H9 (cell line): ENCODE measurements around the gene FBXO31. TPM values are rescaled to one million over a fixed set of nuclear protein-coding genes. Genes with fewer than 3 reads are reported as not detected.
A peak's percentile ranks its signal among the peaks of the same experiment; 100 is the strongest.

Experiments used
- DNase-seq: peaks from one replicate; pipeline ENCODE4 v3.0.0-alpha.2; 2017
- H2AFZ ChIP-seq: one replicate; pipeline ENCODE4 v1.6.1; 2013; ENCODE audit warnings: mild to moderate bottlenecking, low read length, control low read depth, moderate library complexity
- H2AK5ac ChIP-seq: 2 replicates; pipeline ENCODE4 v1.6.1; 2013; ENCODE audit warnings: low read length, control low read depth, mixed read lengths; ENCODE audit not compliant: insufficient read length
- H2BK120ac ChIP-seq: one replicate; pipeline ENCODE4 v1.6.1; 2013; ENCODE audit warnings: low read depth, mild to moderate bottlenecking, low read length, control low read depth, inconsistent platforms; ENCODE audit not compliant: poor library complexity, severe bottlenecking
- H2BK12ac ChIP-seq: 2 replicates; pipeline ENCODE4 v1.6.1; 2013; ENCODE audit warnings: low read length, control low read depth, mixed read lengths, low read depth; ENCODE audit not compliant: insufficient read length
- H2BK15ac ChIP-seq: 2 replicates; pipeline ENCODE4 v1.6.1; 2013; ENCODE audit warnings: low read depth, low read length, control low read depth
- H2BK20ac ChIP-seq: one replicate; pipeline ENCODE4 v1.6.1; 2013; ENCODE audit warnings: low read depth, mild to moderate bottlenecking, low read length, control low read depth, inconsistent platforms; ENCODE audit not compliant: poor library complexity, severe bottlenecking
- H2BK5ac ChIP-seq: 2 replicates; pipeline ENCODE4 v1.6.1; 2013; ENCODE audit warnings: low read length, control low read depth, mixed read lengths; ENCODE audit not compliant: insufficient read length
- H3K14ac ChIP-seq: 2 replicates; pipeline ENCODE4 v1.6.1; 2013; ENCODE audit warnings: low read length, control low read depth; ENCODE audit not compliant: insufficient read depth
- H3K18ac ChIP-seq: 2 replicates; pipeline ENCODE4 v1.6.1; 2013; ENCODE audit warnings: low read depth, mild to moderate bottlenecking, mixed read lengths, low read length, control low read depth; ENCODE audit not compliant: insufficient read length
- H3K23ac ChIP-seq: 2 replicates; pipeline ENCODE4 v1.6.1; 2013; ENCODE audit warnings: low read length, control low read depth, mixed read lengths, low read depth; ENCODE audit not compliant: insufficient read length
- H3K23me2 ChIP-seq: 2 replicates; pipeline ENCODE4 v1.6.1; 2013; ENCODE audit warnings: low read depth, mild to moderate bottlenecking, mixed read lengths, low read length, control low read depth; ENCODE audit not compliant: insufficient read length, poor library complexity, severe bottlenecking
- H3K27ac ChIP-seq: 2 replicates; pipeline ENCODE4 v1.5.1; 2013; ENCODE audit warnings: low read length, control low read depth, mixed read lengths, low read depth; ENCODE audit not compliant: insufficient read length
- H3K27me3 ChIP-seq: 2 replicates; pipeline ENCODE4 v1.6.1; 2013; ENCODE audit warnings: low read length, control low read depth, inconsistent platforms; ENCODE audit not compliant: insufficient read depth
- H3K4ac ChIP-seq: 2 replicates; pipeline ENCODE4 v1.6.1; 2013; ENCODE audit warnings: low read depth, mild to moderate bottlenecking, control low read depth, inconsistent platforms, low read length, moderate library complexity
- H3K4me1 ChIP-seq: 2 replicates; pipeline ENCODE4 v1.6.1; 2013; ENCODE audit warnings: low read length, control low read depth, inconsistent platforms; ENCODE audit not compliant: insufficient read depth
- H3K4me2 ChIP-seq: 2 replicates; pipeline ENCODE4 v1.6.1; 2013; ENCODE audit warnings: low read length, control low read depth, mixed read lengths; ENCODE audit not compliant: insufficient read length, insufficient read depth
- H3K56ac ChIP-seq: 2 replicates; pipeline ENCODE4 v1.6.1; 2013; ENCODE audit warnings: low read depth, mild to moderate bottlenecking, mixed read lengths, low read length, control low read depth; ENCODE audit not compliant: insufficient read length
- H3K79me1 ChIP-seq: 2 replicates; pipeline ENCODE4 v1.6.1; 2013; ENCODE audit warnings: low read depth, mild to moderate bottlenecking, moderate library complexity, low read length, control low read depth, inconsistent platforms; ENCODE audit not compliant: insufficient read depth, poor library complexity, severe bottlenecking
- H3K79me2 ChIP-seq: 2 replicates; pipeline ENCODE4 v1.6.1; 2013; ENCODE audit warnings: low read length, control low read depth, inconsistent platforms; ENCODE audit not compliant: insufficient read depth
- H3K9ac ChIP-seq: 2 replicates; pipeline ENCODE4 v1.6.1; 2013; ENCODE audit warnings: low read length, control low read depth, mixed read lengths; ENCODE audit not compliant: insufficient read length; ENCODE audit errors: extremely low read depth
- H3K9me3 ChIP-seq: one replicate; pipeline ENCODE4 v1.6.1; 2013; ENCODE audit warnings: low read depth, low read length, inconsistent platforms; ENCODE audit not compliant: control insufficient read depth
- H3T11ph ChIP-seq: one replicate; pipeline ENCODE4 v1.6.1; 2013; ENCODE audit warnings: mild to moderate bottlenecking, low read length, control low read depth, inconsistent platforms
- H4K20me1 ChIP-seq: one replicate; pipeline ENCODE4 v1.6.1; 2013; ENCODE audit not compliant: control insufficient read depth, insufficient read length, insufficient read depth
- H4K5ac ChIP-seq: 2 replicates; pipeline ENCODE4 v1.6.1; 2013; ENCODE audit warnings: low read depth, mild to moderate bottlenecking, mixed read lengths, low read length, control low read depth; ENCODE audit not compliant: insufficient read length
- H4K8ac ChIP-seq: replicated peaks from 2 replicates; pipeline ENCODE4 v1.6.1; 2013; ENCODE audit warnings: low read length, control low read depth, mixed read lengths, low read depth; ENCODE audit not compliant: insufficient read length
- H4K91ac ChIP-seq: 2 replicates; pipeline ENCODE4 v1.6.1; 2013; ENCODE audit warnings: low read depth, mild to moderate bottlenecking, moderate library complexity, mixed read lengths, low read length, control low read depth; ENCODE audit not compliant: insufficient read length
- H3K27ac Mint-ChIP-seq, 3 experiments: 2 replicates in 2 of 3; 3 replicates in 1 of 3; pipeline ENCODE4 v1.8.0; 2020 to 2021; ENCODE audit warnings: mixed read lengths in 3 of 3, mild to moderate bottlenecking in 1 of 3, moderate library complexity in 1 of 3
- H3K27me3 Mint-ChIP-seq: 2 replicates; pipeline ENCODE4 v1.8.0; 2021; ENCODE audit warnings: low read depth, mild to moderate bottlenecking, moderate library complexity, mixed read lengths
- H3K36me3 Mint-ChIP-seq, 3 experiments: 2 replicates in 2 of 3; 3 replicates in 1 of 3; pipeline ENCODE4 v1.8.0; 2020 to 2021; ENCODE audit warnings: low read depth in 3 of 3, mixed read lengths in 3 of 3; ENCODE audit not compliant: insufficient read depth in 1 of 3
- H3K4me1 Mint-ChIP-seq, 2 experiments: 2 replicates each; pipeline ENCODE4 v1.8.0; 2020; ENCODE audit warnings: mixed read lengths in 2 of 2
- H3K4me3 Mint-ChIP-seq, 2 experiments: 2 replicates in 1 of 2; 3 replicates in 1 of 2; pipeline ENCODE4 v1.8.0; 2020 to 2021; ENCODE audit warnings: mild to moderate bottlenecking in 2 of 2, mixed read lengths in 2 of 2, moderate library complexity in 1 of 2
- H3K9me3 Mint-ChIP-seq, 2 experiments: 2 replicates in 1 of 2; 3 replicates in 1 of 2; pipeline ENCODE4 v1.8.0; 2020; ENCODE audit warnings: mild to moderate bottlenecking in 2 of 2, mixed read lengths in 2 of 2, moderate library complexity in 1 of 2
- CTCF ChIP-seq: fragments of 200-600 bp; sonication (generic); conservative IDR thresholded peaks from 3 replicates; pipeline ENCODE4 v1.8.0; 2021; ENCODE audit warnings: antibody characterized with exemption, mild to moderate bottlenecking
- WGBS: extraction: QIAGEN DNeasy Blood & Tissue Kit; methylation state at CpG from one replicate; pipeline ENCODE4 v1.1.7; 2013; ENCODE audit warnings: missing lambda C conversion rate, low lambda C conversion rate, mixed read lengths; ENCODE audit not compliant: insufficient read length; ENCODE audit errors: extremely low coverage; 5-methylcytosine and 5-hydroxymethylcytosine counted together
- total RNA-seq: library from RNA; stranded (reverse); gene quantifications from 2 replicates; pipeline ENCODE4 v1.2.1, GENCODE V29; 2021

FBXO31 gene
- total RNA-seq, 1 experiment from 2014 or later = 24.2 TPM

GRCh38 chr16:87388818-87389134 is 5.2 kb upstream of the FBXO31 start:
- peaks cover 4% of the 10 kb centered on the region for H3K23me2 ChIP-seq
- no peak overlapping the region for H3K9ac ChIP-seq
- H3K4me1 ChIP-seq = peaks cover 4% of the 10 kb centered on the region; the same call in 1 of the 2 replicates
- H3K4me1 Mint-ChIP-seq = peaks cover 23 to 32% of the 10 kb centered on the region in 2 experiments
- H3K79me1 ChIP-seq = no peaks in the 10 kb centered on the region
- no peak for DNase-seq
- H2AFZ ChIP-seq = no peak overlapping the region
- peak overlapping the region in 1 of 2 experiments; percentile 71; a peak in 2 of 5 replicates for H3K4me3 Mint-ChIP-seq
- H3K9me3 Mint-ChIP-seq = no peaks in the 10 kb centered on the region; a peak in 2 of 5 replicates
- no peaks in the 10 kb centered on the region for H3K79me2 ChIP-seq
- no peak overlapping the region for H4K5ac ChIP-seq
- H3K23ac ChIP-seq = no peak overlapping the region
- no peak overlapping the region for H3T11ph ChIP-seq
- H3K27me3 Mint-ChIP-seq = peaks cover 5% of the 10 kb centered on the region
- H3K56ac ChIP-seq = no peak overlapping the region
- no peak overlapping the region for H2BK120ac ChIP-seq
- no peak overlapping the region for H2BK15ac ChIP-seq
- no peak overlapping the region for H2BK20ac ChIP-seq
- H2BK12ac ChIP-seq = no peak overlapping the region
- no peak overlapping the region for H2AK5ac ChIP-seq
- no peaks in the 10 kb centered on the region for H4K20me1 ChIP-seq
- peak overlapping the region; percentile 96 for H3K27ac ChIP-seq
- no peak overlapping the region for H4K91ac ChIP-seq
- no peaks in the 10 kb centered on the region; a peak in 2 of 7 replicates for H3K36me3 Mint-ChIP-seq
- H4K8ac ChIP-seq = no peak overlapping the region
- H3K4ac ChIP-seq = no peak overlapping the region
- peak overlapping the region; percentile 46 for H2BK5ac ChIP-seq
- H3K18ac ChIP-seq = no peak overlapping the region
- no CpG with 5 or more reads among the region's 1 CpG for WGBS
- no peak for TF ChIP-seq CTCF
- peak overlapping the region; percentile 91 to 98 (median 94); a peak in 3 of 7 replicates for H3K27ac Mint-ChIP-seq
- H3K27me3 ChIP-seq = no peaks in the 10 kb centered on the region
- no peaks in the 10 kb centered on the region for H3K9me3 ChIP-seq
- peak overlapping the region; percentile 75 for H3K4me2 ChIP-seq
- no peak overlapping the region for H3K14ac ChIP-seq
